Cardiac septum (tissue), 1 donor: ENCODE data around the gene OR2V2. TPM values are rescaled to one million over a fixed set of nuclear protein-coding genes. Genes with fewer than 3 reads are reported as not detected.

Experiments
- DNase-seq: peaks from one replicate; pipeline ENCODE4 v3.0.0-alpha.2; 2020; ENCODE audit warnings: low spot score
- intact Hi-C: fragments of 100-400 bp; cut with DNase I; formaldehyde crosslinking; loops from one replicate; pipeline ENCODE4 v1.14.0; 2022
- total RNA-seq: library from RNA; stranded (reverse); fragmentation: NEBNext Ultra II Directional; extraction: Animal tissue kit (Norgen Biotek cat#: 25700); gene quantifications from one replicate; pipeline ENCODE4 v1.2.1, GENCODE V29; 2021
- donor health status: DM: no; HTN: no; CAD: no.

The OR2V2 gene
- total RNA-seq, 1 donor from 2014 or later, result not detected

DNA sequence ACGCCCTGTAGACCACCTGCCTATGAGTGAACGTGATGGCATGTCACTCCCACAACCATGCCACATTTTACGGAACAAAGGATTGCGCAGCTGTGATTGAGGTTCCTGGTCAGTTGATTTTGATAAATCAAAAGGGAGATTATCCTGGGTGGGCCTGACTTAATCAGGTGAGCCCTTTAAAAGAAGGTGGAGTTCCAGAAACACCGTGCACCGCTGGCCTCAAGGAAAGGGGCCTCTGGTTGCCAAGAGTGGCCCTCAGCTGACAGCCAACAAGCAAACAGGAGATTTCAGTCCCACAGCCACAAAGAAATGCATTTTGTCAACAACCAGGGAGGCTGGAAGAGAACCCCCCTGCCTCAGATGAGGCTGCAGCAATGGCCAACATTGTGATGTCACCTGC lies 38.6 kb downstream of the OR2V2 start:
- intact Hi-C loops, result no loop called here
- DNase-seq, result no peak

DNA sequence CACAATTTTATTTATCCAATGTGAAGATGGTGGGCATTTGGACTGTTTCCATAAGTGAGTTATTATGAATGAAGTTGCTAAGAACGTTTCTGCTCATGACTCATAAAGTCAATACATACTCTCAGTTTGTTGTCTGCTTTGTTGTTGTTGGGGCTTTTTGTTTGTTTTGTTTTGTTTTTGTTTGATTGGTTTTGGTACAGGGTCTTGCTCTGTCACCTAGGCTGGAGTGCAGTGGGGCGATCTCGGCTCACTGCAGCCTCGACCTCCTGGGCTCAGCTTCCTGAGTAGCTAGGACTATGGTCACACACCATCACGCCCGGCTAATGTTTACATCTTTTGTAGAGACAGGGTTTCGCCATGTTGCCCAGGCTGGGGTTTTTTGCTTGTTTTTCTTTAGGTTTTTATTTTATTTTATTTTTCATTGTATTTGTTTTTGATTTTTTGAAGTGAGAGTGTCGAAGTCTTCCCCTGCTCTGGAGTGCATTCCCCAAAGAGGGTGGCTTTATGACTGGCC lies 39.7 kb downstream of the OR2V2 start:
- intact Hi-C loops, result no loop called here
- DNase-seq, result no peak

DNA sequence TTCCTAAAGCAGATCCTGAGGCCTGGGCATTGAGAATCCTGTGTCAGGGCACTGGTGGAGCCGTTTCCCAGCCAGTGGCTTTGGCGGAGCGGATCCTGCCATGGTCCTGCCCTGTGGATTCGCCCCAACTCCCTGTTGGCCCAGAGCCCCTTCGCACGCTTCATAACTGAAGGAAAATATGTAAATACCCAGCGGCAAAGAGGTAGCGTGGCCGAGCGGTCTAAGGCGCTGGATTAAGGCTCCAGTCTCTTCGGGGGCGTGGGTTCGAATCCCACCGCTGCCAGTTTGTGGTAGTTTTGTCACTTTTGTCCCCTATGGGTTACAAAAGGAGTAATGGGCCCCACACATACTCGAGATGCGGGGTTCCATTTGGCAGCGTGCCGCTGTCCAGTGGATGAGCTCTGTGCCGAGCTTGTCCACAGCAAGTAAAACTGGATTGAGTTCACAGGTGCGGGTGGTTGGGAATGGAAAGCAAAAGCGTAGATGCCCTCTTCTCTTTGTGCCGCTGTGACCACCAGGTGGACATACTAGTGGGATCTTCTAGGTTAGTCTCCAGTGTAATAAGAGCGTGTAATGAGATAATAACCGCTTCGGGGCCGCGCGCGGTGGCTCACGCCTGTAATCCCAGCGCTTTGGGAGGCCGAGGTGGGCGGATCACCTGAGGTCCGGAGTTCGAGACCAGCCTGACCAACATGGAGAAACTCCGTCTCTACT lies 40.3 kb downstream of the OR2V2 start:
- intact Hi-C loops, result no loop called here
- DNase-seq, result no peak

DNA sequence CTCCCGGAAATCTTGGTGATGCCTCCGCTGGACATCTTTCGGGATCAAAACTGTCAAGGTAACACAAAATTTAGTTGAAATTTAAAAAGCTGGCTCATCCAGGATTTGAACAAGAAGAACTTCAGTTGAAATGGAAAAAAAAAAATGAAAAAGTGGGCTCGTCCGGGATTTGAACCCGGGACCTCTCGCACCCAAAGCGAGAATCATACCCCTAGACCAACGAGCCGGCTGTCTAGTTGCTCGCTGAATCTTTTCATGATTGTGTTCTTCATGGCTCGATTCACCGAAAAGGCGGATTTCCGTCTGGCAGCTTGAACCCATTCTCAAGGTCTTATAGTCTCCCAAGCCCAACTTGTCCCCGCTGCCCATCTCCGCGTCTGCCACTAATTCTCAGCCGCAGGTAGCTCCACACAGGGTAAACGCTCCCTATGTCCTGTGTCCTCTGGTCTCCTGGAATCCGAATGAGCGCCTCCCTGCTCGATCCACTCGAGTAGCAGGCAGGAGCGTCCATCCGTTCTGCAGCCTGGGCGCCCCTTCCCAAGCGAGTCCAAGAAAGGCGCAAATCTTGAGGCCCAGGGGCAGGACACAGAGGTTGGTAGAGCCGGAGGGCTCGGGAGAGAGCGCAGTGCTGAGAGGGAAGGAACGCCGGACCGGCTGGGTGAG lies 41.4 kb downstream of the OR2V2 start:
- intact Hi-C loops, result loop anchor here (1.0 kb wide), 1 partner anchor 55 kb away; no protein-coding TSS in a partner anchor
- peak; percentile 82 for DNase-seq

DNA sequence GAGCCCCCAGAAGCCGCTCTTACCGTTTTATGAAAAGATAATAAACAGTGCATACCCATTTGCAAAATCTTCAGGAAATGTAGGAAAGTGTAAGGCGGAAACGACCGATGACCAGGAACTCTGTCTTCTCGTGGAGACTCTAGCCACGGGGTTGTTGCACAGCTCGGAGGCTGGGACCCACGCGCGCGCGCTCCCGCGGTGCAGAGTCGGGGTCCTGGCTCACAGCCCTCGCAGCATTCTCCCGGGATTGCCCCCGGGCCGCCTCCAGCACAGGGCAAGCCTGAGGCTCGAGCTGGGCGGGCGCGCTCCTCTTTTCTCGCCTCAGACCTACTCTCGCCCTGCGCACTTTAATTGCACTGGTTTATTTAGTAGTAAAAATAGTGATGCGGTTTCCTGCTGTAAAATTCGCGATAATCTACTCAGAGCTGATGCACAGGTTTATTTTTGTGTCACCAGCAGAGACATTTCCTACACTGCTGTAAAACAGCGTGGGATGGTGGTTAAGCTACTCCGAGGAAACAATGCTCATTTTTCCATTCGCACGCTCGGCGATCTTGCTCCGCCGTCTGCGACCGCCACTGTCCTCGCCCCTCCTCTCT lies 42.1 kb downstream of the OR2V2 start:
- intact Hi-C loops, result loop anchor here (1.0 kb wide), 1 partner anchor 55 kb away; no protein-coding TSS in a partner anchor
- DNase-seq, result no peak

DNA sequence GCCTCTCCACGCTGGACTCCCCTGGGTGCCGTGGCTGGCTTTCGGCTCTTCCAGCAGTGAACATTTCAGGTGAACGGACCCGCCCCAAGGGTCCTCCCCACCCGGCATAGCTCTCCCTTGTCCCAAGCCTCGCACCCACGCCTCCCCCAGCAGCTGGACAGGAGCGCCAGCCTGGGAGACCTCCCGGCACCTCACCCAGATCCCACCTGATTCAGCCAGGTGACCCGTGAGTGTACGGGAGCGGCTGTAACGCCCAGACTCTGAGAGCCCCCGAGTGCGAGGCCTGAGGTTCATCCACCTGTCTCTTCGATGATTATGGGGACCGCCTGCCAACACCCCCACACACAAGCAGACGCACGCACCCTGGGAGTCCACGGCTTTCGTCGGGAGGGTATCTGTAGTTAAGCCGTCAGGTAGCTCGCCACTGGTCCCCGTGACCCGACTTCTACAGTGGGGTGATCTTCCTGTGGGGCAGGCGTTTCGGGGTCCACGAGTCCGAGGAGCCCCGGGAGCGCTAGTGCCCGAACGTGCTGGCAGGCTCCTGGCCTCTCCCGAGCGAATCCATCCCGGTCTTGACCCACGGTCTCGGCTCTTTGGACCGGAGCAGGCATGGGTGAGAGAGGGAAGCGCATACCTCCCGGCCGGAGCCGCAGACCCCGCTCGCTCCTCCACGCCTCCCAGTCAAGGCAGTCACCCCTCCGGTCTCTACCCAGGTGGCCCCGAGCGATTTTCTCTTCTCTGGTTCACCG lies 42.8 kb downstream of the OR2V2 start:
- DNase-seq, result no peak
- intact Hi-C loops, result loop anchor here (1.0 to 2.0 kb wide), 2 partner anchors 54 to 71 kb away; partner anchors contain the start of gene TRIM52

DNA sequence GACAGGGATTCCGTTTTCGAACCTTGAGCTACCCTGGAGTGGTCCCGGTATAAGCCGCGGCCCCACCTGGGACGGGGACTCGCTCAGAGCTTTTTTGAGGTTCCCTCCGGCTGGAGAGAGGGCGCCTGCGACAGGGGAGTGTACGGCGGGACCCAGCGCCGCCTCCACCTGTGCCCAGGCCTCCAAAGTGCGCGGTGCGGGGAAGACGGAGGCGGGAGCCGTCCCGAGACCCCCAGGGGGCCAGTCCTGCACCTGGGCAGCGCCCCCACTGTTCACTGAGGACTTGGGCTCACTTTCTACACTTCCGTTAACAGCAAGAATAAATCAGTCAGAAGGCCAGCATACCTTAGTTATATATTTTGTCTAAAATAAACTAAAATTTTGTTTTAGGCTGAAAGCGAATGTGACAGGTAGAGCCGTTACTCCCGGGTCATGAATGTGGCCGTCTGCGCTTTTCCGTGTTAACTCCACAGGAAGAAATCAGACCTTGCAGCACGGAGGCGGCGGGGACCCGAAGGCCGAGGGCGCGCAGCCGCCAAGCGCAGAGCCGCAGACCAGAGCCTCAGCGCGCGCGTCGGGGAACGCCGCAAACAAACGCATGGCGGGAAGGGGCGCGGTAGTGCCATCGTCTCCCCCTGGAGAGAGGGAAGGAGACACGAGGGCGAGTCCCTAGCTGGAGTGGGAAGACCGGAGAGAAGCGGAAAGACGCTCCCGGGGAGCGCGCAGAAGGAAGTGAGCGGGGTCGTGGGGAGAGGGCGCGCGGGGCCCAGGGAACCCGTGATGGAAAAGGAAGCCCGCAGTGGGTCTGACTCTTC lies 43.5 kb downstream of the OR2V2 start:
- DNase-seq, result peak; percentile 78
- intact Hi-C loops, result loop anchor here (1.0 to 2.0 kb wide), 3 partner anchors 16 to 70 kb away; partner anchors contain the start of gene TRIM52

DNA sequence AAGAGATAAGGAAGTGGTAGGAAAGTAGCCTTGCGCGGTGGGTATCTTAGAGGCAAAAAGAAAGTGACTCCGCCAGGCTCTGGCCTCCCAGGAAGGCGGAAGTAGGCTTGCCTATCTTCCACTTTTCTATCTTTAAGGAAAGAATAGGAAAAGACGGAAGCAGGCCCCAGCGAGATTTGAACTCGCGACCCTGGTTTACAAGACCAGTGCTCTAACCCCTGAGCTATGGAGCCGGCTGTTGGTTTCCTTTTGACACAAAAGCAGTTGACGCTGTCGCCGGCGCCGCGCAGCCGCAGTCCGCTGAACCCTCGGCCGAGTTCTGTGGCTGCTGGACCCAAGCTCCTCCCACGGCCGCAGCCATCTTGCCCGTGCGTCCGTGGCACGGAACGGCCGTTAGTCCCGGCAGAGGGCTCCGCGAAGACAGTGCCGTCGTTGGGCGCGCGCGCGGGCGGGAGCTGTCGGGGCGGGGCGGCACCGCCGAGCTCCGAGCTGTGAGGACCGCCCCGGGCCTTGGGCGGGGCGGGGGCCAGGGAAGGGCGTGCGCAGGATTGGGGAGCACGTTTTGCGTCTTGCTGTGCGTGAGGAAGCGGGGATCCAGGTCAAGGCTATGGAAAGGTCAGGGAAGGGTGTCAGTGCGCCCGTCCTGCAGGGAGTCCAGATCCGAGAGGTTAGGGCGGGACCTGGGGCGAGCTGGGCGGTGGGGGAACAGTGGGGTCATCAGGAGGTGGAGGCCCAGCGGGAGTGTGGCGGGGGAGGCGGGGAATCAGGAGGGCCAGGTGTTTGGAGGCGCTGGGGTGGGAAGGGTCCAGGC lies 44.3 kb downstream of the OR2V2 start:
- peak; percentile 97 for DNase-seq
- intact Hi-C loops, result loop anchor here (1.0 to 2.0 kb wide), 3 partner anchors 16 to 69 kb away; partner anchors contain the start of gene TRIM52

DNA sequence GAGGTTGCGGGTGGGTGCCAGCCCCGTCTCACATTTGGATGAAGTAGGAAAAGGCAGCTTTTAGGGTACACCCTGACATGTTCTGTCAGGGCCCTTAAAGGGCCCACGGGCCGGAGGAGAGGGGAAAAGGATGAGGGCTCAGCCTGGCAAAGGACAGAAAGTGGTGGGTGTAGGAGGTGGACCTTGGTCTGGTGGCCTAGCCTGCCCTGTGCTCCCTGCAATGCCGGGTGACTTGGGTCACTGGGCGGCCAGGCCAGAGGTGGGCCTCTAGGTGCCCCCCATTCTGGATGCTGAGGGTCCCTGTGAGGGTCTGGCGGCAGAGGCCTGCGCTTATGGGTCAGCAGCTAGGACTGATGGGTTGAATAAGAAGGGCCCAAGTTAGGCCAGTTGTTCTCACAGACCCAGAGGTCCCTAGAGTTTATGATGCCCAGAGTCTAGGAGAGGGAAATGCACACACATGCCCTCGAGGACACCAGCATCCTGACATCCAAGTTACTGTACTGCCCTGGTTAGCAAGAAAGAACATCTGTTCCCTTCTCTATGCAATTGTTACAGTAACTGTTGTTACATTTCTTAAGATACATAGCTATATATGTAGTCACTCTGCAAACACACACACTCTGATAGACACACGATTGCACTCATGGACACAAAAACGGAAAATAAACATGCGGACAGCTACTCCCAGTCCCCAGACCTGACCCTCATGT lies 45.1 kb downstream of the OR2V2 start:
- intact Hi-C loops, result no loop called here
- no peak for DNase-seq

DNA sequence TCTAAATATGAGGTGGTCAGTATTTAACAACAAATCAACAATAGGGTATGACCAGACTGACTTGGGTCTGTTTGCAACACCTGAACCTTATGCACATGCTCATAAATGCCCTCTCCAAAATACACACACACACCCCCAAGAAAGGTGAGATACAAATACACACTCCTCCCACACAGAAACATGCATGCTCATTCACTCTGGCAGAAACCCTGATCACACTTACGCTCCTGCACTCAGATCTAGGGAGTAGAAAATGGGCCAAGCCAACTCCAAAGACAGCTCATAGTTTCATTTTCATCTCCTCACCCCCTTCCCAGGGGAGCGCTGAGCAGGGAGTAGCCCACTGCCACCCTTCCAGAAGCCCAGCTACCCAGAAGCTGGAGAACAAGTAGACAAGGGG lies 46.3 kb downstream of the OR2V2 start:
- DNase-seq, result no peak

DNA sequence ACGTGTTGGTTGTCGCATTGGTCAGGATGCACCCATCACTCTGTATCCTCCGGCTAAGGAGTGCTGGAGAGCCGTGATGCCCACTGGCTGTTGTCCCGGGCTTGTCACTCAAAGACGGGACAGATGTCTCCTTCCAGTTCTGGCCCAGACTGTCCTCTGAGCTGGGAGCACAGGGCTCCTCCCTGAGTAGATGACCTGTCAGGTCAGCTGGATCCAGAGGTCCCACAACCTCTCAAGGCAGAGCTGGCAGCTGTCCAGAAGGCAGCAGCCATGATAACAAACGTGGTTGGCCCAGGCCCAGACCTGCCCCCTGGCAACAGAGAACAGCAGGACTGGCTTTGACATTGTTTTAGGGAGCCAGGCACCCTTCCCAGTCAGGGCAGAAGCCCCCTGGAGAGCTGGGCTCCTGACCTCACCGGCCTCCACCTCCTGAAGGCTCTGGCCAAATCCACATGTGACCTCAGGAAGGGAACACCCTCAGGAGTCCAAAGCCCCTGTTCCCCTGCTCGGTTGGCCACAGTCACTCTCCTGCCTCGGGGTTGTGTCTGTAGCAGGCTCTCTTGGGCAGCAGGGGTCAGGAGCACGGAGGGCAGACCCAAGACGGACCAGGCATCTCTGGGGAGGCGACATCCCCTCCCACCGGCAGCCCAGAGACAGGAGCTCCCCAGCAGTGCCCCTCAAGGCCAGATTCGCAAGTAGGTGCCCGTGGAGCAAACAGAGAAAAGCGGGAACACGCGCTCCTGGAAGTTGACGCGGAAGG lies 47.3 kb downstream of the OR2V2 start:
- DNase-seq, result no peak
- intact Hi-C loops, result no loop called here

More for the DNA sequence above, 46.3 kb downstream of the OR2V2 start:
- intact Hi-C loops, result no loop called here

DNA sequence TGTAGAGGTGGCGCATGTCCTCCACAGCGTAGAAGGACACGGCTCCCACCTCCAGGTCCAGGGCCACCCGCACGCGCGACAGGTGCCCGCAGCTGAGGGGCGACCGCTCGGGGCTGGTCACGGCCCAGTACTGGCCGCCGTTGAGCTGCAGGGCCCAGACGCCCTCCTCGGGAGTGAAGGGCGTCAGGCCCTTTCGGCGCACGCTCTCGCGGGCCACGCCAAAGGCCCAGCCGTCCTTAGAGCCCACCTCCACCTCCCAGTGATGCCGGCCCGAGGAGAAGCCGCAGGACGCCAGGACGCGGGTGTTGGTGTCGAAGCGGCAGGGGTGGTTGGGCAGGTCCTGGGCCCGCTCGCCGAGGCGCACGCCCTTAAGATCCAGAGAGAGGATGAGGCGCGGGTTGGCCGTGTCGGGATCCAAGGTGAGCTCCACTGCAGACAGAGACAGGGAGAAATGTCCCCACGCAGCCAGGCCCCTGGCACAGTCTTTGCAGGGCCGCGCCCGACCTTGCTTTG lies 47.9 kb downstream of the OR2V2 start:
- no peak for DNase-seq
- intact Hi-C loops, result no loop called here

DNA sequence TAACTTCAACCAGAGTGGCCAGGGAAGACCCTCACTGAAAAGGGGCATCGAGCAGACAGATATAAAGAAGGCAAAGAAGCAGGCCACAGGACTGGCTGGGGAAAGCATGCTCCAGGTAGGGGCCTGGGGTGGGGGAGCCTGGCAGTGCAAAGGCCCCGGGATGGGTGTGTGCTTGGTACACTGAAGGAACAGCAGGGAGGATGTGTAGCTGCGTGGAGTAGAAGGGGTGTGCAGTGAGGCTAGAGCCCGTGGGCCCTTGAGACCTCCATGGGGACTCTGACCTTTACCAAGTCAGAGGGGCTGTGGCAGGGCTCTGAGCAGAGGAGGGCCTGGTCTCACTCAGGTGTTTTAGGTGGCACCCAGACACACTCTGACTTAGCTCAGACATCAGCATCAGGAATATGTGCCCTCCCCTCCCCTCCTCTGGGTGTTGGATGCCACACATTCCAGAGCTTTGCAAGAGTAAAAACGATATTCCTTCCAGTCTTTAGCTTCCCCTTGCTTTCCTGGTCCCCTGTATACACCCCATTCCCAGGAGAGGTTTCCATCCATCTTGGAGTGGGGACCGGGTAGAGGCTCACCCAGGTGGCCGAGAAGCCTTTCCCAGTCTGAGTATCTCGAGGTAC lies 50.1 kb downstream of the OR2V2 start:
- DNase-seq, result no peak
- intact Hi-C loops, result no loop called here

DNA sequence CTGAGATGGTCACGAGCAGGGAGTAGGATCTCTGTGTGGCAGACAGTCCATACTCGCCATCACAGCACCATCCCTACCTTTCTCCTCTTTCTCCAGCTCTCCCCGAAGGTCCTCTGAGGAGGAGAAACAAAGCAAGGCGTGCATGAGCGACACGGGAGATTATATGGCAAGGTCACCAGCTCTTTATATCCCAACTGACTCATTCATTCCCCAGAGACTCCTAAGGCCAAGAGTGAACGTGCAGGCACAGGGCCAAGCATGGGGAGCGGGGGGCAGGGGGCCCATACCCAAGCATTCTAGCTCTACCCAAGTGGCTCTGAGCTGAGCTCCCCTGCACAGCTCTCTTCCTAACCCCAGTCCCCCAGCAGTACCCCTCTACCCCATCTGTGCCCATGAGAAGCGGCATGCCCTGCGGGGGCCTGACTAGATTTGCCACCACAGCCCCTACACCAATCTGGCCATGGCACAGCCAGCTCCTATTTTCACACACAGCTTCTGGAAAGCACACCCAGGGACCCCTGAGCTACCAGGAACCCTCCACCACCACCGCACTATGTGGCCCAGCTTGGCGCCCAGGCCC lies 50.8 kb downstream of the OR2V2 start:
- intact Hi-C loops, result no loop called here
- DNase-seq, result no peak

DNA sequence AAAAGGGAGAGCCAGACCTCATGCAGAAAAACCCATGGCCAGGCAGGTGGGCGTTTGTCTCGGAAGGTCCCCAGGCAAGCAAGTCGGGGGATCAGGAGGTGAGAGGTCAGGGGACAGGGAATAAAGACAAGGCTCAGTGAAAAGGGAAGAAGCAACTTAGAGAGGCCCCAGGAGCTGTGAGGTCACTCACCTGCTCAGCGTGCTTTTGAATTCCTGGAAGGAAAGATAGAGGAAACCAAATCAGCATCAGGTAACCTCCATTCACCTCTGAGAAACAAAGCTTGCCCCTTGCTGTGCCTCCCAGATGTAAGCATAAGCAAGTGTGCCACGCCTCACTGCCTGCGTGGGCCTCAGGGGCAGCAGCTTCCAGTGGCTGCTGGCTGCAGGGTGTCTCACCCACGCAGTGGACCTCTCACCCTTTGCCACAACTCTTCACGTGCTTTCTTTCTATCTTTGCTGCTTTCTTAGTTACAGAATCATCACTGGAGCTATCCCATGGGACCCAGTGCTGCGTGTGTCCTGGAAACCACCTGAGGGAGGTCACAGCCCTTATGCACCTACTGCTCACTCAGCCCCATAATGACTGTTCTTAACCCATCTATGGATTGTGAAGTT lies 51.6 kb downstream of the OR2V2 start:
- DNase-seq, result no peak
- intact Hi-C loops, result no loop called here
